ENCODE measurements around the gene CSF1.

The CSF1 gene

DNA sequence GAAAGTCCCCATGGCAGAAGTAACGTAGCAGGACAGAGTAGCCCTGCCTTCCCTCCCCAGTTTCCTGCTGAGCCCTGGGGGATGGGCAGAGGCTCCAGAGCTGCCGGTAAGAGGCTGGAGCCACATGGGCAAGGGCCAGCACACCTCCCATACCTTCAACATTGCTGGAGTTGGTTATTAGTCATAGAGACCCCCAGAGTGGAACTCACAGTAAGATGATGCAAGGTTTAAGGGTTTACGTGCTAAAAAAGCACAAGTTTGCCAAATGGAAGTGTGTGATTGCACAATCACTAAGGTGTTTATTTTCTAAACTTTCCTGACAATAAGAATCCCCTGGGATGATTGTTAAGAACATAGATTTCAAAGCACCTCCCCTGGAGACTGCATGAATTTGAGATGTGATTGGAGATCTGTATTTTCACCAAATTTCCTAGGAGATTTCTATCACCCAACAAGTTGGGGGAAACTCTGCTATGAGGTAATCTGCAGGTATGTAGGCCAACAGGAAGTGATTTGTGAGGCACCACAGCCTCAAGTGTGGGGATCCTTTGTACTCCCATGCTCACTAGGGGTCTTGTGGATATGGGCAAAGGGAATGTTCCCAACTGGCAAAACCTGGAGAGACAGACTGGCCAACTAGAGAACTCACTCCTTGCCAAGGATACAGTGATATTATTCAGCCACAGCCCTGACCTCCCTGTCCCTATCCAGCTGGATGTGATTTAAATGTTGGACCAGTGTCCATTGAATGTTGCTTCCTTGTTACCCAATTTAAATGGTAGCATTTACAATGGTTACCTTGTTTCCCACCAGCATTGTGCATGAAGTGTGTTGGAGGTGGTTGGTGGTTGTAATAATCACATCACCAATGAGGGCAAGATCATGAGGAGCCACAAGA, 37.1 kb upstream of the CSF1 start:
- FAIRE-seq: no peak
- TF ChIP-seq, protein P1, sequence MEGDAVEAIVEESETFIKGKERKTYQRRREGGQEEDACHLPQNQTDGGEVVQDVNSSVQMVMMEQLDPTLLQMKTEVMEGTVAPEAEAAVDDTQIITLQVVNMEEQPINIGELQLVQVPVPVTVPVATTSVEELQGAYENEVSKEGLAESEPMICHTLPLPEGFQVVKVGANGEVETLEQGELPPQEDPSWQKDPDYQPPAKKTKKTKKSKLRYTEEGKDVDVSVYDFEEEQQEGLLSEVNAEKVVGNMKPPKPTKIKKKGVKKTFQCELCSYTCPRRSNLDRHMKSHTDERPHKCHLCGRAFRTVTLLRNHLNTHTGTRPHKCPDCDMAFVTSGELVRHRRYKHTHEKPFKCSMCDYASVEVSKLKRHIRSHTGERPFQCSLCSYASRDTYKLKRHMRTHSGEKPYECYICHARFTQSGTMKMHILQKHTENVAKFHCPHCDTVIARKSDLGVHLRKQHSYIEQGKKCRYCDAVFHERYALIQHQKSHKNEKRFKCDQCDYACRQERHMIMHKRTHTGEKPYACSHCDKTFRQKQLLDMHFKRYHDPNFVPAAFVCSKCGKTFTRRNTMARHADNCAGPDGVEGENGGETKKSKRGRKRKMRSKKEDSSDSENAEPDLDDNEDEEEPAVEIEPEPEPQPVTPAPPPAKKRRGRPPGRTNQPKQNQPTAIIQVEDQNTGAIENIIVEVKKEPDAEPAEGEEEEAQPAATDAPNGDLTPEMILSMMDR (IDR thresholded peaks at IDR 0.05; ENCODE audit: insufficient read depth, missing control alignments): no peak
- no peak for DNase-seq (ENCODE audit: insufficient read length, low spot score)

DNA sequence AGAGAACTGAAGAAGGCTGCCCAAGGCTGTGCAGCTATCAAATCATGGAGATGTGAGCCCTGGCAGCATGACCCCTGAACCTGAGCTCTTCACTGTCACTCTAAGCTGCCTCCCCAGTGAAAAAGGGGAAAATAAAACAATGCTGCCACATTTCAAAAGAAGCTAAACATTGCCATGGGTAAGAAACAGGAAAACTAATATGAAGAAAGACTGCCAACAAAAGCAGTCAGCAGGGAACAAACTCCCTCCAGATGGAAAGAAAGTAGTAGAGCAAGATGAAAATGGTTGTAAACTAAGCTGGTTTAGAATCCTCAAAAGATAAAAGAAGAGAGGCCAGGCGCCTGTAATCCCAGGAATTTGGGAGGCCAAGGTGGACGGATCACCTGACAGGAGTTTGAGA, 36.2 kb upstream of the CSF1 start:
- FAIRE-seq (no peak), DNase-seq (ENCODE audit: insufficient read length, low spot score) (no peak)
- TF ChIP-seq, protein P1 (IDR thresholded peaks at IDR 0.05; ENCODE audit: insufficient read depth, missing control alignments): no peak

DNA sequence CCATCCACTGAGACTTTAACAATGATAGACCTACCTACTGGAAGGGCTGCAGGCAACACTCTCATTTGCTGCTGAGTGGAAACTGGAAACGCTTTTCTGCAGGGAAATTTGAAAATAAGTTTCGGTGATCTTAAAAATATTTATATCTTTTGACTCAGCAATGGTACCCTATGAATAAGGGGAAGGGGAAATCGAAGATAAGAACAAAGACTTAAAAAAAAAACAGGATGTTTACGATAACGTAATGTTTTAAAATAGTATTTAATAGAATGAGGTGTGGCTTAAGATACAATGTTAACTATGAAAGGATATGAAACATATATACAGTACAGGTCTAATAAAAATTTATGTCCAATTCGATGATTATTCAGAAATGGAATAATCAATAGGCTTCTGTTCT, 34.8 kb upstream of the CSF1 start:
- TF ChIP-seq, protein P1 (IDR thresholded peaks at IDR 0.05; ENCODE audit: insufficient read depth, missing control alignments): no peak
- no peak for FAIRE-seq
- DNase-seq (ENCODE audit: insufficient read length, low spot score): no peak

DNA sequence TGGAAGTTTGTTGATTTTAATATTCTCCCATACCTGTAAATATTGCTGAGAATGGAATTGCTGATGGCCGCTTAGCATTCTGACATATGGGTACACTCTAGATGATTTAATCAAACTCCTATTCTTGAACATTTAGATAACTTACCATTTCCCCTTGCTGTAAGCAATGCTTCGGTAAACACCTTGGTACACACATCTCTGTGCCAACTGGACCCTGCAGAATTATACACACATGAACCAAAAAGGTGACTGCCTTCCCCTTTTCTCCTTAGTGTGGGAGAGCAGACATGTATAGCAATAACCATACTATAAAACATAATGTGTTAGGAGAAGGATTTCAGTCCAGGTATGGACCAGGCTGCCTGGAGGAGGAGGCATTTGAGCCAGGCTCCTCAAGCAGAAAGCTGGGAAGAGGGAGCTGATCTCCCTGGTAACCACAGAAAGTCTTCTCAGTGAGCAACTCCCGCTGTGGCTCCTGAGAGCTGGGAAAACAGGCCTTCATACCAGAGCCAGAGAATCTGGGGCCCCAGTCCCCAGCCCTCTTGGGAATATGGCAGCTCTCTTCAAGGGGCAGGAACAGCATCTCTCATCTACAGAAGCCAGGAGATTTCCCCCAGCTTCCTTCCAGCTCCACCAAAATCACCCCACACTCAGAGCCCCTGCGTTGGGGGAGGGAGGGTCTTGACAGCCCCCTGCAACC, 33.9 kb upstream of the CSF1 start:
- no peak for FAIRE-seq
- no peak for DNase-seq (ENCODE audit: insufficient read length, low spot score)
- TF ChIP-seq, protein P1 (IDR thresholded peaks at IDR 0.05; ENCODE audit: insufficient read depth, missing control alignments): no peak

DNA sequence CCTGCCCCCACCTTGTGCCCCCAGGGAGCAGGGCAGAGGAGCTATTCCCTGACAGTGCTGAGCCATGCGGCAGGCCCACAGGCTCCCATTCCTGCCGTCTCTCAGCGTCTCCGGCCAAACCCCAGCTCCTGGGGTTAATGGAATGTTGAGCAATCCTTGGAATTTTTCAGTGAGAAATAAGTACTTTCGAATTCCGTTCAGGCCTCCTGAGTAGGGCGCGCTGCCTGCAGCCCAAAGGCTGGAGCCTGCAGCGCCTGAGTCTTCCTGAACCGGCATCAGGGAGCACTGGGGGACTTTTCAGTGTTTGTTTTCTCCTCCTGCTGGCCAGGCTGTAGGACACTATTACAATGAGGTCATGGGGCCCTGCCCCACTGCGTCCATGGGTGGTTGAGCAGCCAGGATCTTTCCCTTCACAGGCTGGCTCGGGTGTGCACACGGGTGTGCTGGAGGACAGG, 33.3 kb upstream of the CSF1 start:
- FAIRE-seq (no peak), DNase-seq (ENCODE audit: insufficient read length, low spot score) (no peak)
- TF ChIP-seq, protein P1 (IDR thresholded peaks at IDR 0.05; ENCODE audit: insufficient read depth, missing control alignments): no peak

DNA sequence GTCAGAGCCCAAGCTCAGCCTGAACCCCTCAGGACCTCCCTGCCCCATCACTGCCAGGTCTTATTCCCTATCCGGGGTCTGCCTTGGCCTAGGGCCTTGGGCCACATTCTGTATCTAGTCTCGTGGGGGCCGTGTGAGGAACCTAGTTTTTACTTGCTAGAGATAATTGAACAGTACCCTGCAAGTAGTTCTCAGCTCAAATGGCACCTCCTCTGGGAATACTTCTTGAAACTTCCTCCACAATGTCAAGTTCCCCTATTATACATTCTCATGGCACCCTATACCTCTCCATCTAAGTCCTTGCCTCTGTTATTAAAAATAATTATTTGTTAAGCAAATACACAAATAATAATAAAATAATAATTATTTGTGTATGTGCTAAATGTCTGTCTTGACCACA, 32.9 kb upstream of the CSF1 start:
- no peak for DNase-seq (ENCODE audit: insufficient read length, low spot score)
- TF ChIP-seq, protein P1 (IDR thresholded peaks at IDR 0.05; ENCODE audit: insufficient read depth, missing control alignments): no peak
- no peak for FAIRE-seq
